Astrocyte of the hippocampus (primary cell): ENCODE results near the gene RNF38.
"Not testable (repeated sequence)": the region's sequence is repeated elsewhere in the genome, so short reads cannot be mapped to it uniquely, and the experiment has no call there.

ENCODE experiments used
- DNase-seq: peaks from one replicate; pipeline ENCODE4 v3.0.0; 2011; ENCODE audit warnings: low read depth, low spot score

RNF38 gene

DNA sequence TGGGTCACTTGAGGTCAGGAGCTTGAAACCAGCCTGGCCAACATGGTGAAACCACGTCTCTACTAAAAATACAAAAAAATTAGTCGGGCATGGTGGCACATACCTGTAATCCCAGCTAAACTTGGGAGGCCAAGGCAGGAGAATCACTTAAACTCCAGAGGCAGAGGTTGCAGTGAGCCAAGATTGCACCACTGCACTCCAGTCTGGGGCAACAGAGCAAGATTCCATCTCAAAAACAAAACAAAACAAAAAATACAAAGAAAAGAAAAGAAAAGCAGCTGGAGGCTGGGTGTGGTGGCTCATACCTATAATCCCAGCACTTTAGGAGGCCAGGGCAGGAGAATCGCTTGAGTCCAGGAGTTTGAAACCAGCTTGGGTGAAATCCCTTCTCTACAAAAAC is 105.1 kb downstream of the RNF38 start:
- not testable (repeated sequence) for DNase-seq

DNA sequence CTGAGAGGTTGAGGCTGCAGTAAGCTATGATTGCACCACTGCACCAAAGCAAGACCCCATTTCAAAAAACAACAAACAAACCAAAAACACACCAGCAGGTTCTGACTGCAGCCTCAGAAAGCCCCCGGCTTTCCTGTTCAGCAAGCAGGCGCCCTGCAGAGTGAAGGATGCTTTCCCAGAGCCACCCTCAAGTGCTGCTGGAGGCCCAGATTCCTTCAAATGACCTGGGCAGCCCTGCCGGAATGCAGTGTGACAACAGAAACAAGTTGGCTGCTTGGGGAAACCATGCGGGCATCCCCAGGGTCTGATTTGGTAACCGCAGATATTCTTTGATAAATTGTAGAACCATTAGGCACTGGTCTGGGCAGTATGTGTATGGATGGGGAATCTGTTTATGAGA is 106.2 kb downstream of the RNF38 start:
- no peak for DNase-seq

DNA sequence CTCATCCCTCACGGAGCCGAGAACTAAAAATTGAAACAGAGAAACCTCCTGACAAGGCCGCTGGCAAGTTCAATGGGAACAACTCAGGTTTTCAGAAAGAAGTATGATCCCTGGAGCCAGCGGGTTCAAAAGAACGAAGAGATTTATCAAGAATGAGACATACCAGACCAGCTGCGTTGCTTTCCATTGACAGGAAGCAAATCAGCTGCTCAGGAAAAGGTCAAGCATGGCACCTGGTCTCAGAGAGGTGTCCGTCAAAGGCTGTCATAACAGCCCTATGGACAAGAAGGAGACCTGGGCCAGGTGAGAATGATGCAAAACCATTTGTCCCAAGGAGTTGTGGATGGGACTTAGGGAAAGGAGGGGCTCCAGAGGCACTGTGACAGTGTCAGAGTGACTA is 106.9 kb downstream of the RNF38 start:
- no peak for DNase-seq

DNA sequence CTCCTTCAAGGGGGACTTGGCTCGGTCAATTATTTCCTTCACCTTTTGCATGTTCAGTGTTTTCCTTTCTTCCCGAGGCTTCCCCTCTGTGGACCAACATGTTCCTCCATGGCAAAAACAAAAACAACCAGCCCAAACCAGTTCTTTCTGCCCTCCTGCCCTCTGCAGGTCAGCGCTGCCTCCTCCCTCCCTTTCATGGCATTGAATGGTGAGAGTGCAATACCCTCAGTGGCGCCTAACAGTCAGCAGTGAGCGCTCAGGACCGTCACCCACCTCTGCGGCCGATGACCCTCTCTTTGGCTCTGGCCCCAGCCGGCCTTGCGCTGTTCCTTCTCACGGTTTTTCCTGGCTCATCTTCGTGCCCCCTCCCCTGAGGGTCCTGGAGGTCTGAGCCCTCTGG is 107.4 kb downstream of the RNF38 start:
- no peak for DNase-seq

DNA sequence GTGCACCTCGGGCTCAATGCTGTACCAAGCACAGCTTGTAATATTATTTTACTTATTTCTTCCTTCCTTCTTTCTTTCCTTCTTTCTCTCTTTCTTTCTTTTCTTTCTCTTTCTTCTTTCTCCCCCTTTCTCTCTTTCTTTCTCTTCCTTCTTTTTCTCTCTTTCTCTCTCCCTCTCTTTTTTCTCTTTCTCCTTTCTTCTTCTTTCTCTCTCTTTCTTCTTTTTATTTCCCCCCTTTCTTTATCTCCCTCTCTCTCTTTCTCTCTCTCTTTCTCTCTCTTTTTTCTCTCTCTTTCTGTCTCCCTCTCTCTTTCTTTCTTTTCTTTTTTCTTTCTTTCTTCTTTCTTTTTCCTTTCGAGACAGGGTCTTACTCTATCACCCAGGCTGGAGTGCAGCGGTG is 109.1 kb downstream of the RNF38 start:
- DNase-seq: no peak

DNA sequence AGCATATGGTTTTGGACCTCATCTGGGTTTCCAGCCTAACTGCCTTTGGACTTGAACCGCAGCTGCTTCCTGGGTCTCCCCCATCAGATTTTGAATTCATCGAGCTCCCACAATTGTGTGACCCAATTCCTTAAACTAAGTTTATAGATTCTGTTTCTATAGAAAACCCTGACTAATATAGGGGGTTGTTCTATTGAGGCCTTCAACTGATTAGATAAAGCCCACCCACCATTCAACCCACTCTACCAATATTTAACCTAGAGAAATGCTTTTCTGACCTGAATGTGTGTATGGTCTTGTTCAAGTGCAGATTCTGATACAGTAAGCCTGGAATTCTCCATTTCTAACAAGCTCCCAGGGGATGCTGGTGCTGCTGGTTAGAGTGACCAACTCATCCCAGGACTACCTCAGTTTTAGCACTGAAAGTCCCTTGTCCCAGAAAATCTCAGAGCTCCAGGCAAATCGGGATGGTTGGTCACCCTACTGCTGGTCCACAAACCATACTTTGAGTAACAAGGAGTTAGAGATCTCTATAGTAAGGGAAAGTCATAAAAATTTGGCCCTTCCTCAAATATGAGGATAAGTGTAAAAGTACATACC is 110.1 kb downstream of the RNF38 start:
- no peak for DNase-seq

DNA sequence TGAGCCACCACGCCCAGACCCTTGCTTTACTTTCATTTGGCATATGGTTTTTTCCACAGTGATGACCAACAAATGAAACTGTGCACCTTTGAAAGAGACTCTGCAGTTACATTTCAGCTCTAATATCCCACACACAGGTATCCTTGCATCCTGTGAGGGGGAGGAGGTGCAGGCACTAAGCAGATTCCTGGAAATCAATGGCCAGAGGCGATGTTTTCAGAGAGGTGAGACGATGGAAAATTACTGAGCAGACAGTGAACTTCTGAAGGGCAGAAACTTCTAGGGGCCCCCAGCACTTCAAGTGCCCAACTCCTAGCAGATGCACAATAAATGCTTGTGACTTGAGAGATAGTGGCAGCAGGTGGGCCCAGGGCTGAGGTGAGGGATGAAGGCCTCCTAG is 112.0 kb downstream of the RNF38 start:
- DNase-seq: no peak
